Measurements from ENCODE around the gene DRC1. TPM values are rescaled to one million over a fixed set of nuclear protein-coding genes. Genes with fewer than 3 reads are reported as not detected.

DRC1 gene
- total RNA-seq, 1 experiment from 2014 or later = not detected

DNA sequence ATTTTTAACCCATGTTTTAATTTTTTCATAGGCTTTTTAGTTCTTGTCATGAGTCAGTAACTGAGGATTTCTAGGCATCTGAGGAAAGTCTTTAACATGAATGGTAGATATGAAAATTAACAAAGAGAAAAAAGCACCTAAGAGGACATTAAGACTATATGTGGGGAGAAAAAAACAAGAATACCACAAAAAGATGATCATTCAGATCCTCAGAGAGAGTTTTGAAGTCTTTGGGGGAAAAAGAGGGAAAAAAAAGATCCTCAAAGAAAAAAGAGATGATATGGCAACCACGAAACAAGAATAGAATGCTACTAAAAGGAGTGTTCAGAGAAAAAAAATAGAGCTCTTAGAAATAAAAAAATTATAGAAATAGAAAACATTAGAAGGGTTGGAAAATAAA is 8.1 kb downstream of the DRC1 start:
- Histone ChIP-seq H3K4ac (ENCODE audit: low read depth, low read length) (no peak overlapping the region), H3K56ac (ENCODE audit: insufficient read length, low read depth, low read length) (no peak overlapping the region), H2BK120ac (ENCODE audit: low read depth, low read length, poor library complexity, severe bottlenecking) (no peak overlapping the region), H3K79me1 (ENCODE audit: insufficient read depth, low read depth, low read length, poor library complexity, severe bottlenecking) (no peaks in the 10 kb centered on the region), H2BK12ac (ENCODE audit: insufficient read length, low read depth, low read length) (no peak overlapping the region), H2BK15ac (ENCODE audit: low read depth, low read length) (no peak overlapping the region), H3K27ac (ENCODE audit: insufficient read length, low read depth, low read length) (no peak overlapping the region), H3K18ac (ENCODE audit: insufficient read length, low read depth, low read length) (no peak overlapping the region), H3K79me2 (ENCODE audit: insufficient read depth, low read length) (no peaks in the 10 kb centered on the region), H3K27me3 (ENCODE audit: insufficient read depth, low read length) (no peaks in the 10 kb centered on the region), H4K8ac (replicated peaks; ENCODE audit: insufficient read length, low read depth, low read length) (no peak overlapping the region), H2AK5ac (ENCODE audit: insufficient read length, low read length) (no peak overlapping the region), H3K23ac (ENCODE audit: insufficient read length, low read depth, low read length) (no peak overlapping the region), H4K91ac (ENCODE audit: insufficient read length, low read depth, low read length) (no peak overlapping the region), H3K4me2 (ENCODE audit: insufficient read depth, insufficient read length, low read length) (no peak overlapping the region), H3K9me3 (ENCODE audit: control insufficient read depth, low read depth, low read length) (no peaks in the 10 kb centered on the region), H4K20me1 (ENCODE audit: control insufficient read depth, insufficient read depth, insufficient read length) (no peaks in the 10 kb centered on the region), H2AFZ (ENCODE audit: low read length) (no peak overlapping the region), H2BK20ac (ENCODE audit: low read depth, low read length, poor library complexity, severe bottlenecking) (no peak overlapping the region), H3K4me1 (ENCODE audit: insufficient read depth, low read length) (no peaks in the 10 kb centered on the region), H4K5ac (ENCODE audit: insufficient read length, low read depth, low read length) (no peak overlapping the region), H3K23me2 (ENCODE audit: insufficient read length, low read depth, low read length, poor library complexity, severe bottlenecking) (no peaks in the 10 kb centered on the region), H2BK5ac (ENCODE audit: insufficient read length, low read length) (no peak overlapping the region), H3K9ac (ENCODE audit: extremely low read depth, insufficient read length, low read length) (no peak overlapping the region), H3K14ac (ENCODE audit: insufficient read depth, low read length) (no peak overlapping the region), H3T11ph (ENCODE audit: low read length) (no peak overlapping the region)
- TF ChIP-seq, protein P1, sequence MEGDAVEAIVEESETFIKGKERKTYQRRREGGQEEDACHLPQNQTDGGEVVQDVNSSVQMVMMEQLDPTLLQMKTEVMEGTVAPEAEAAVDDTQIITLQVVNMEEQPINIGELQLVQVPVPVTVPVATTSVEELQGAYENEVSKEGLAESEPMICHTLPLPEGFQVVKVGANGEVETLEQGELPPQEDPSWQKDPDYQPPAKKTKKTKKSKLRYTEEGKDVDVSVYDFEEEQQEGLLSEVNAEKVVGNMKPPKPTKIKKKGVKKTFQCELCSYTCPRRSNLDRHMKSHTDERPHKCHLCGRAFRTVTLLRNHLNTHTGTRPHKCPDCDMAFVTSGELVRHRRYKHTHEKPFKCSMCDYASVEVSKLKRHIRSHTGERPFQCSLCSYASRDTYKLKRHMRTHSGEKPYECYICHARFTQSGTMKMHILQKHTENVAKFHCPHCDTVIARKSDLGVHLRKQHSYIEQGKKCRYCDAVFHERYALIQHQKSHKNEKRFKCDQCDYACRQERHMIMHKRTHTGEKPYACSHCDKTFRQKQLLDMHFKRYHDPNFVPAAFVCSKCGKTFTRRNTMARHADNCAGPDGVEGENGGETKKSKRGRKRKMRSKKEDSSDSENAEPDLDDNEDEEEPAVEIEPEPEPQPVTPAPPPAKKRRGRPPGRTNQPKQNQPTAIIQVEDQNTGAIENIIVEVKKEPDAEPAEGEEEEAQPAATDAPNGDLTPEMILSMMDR (conservative IDR thresholded peaks at IDR 0.05) = no peak
- H3K4me1 Mint-ChIP-seq = no peaks in the 10 kb centered on the region
- no peaks in the 10 kb centered on the region for H3K36me3 Mint-ChIP-seq (ENCODE audit: insufficient read depth in 1 of 3, low read depth in 3 of 3)
- DNase-seq = no peak
- no peak overlapping the region; a peak in 1 of 7 replicates for H3K27ac Mint-ChIP-seq
- H3K9me3 Mint-ChIP-seq = no peaks in the 10 kb centered on the region
- no peaks in the 10 kb centered on the region; the same call in 1 of the 2 replicates for H3K27me3 Mint-ChIP-seq (ENCODE audit: low read depth)
- no CpG with 5 or more reads among the region's 1 CpG for WGBS (ENCODE audit: extremely low coverage, insufficient read length, low lambda C conversion rate)
- no peak overlapping the region for H3K4me3 Mint-ChIP-seq
